HG03060 (cell line): ENCODE measurements around the gene ANO2.

ENCODE experiments used
- ATAC-seq: cut with Tn5 transposase; IDR thresholded peaks from one replicate; pipeline ENCODE4 v1.9.1; 2021; ENCODE audit warnings: low read depth, moderate number of reproducible peaks; ENCODE audit not compliant: unreplicated experiment

Gene ANO2

DNA sequence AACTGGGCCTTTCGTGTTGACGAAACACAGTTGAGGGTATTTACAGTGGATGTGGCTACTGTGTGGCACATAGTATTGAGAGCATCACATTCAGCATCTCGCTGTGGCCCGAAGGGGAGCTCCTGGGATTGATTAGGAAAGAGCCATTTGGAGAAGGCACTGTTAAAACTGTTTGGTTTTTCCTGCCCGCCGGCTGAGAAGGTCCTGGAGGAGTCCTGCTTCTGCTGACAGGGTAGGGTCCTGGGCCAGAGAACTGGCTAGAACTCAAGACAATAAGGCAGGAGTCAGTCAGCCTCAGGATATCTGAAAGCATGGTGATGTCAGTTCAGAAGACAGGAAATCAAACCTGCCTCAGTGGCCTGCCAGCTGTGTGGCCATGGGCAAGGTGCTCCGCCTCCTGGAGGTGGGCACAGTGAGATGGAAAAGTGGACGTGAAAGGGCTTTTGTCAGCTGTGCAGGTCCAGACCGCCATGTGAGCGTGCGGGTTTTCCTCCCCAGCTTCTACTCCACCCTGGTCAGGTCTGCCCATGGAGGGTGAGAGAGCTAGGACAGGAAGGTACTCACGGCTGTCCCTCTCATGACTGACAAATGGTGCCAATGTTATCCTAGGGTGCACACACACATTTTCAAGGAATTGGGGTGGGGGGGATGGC, 420.8 kb downstream of the ANO2 start:
- ATAC-seq: no peak

DNA sequence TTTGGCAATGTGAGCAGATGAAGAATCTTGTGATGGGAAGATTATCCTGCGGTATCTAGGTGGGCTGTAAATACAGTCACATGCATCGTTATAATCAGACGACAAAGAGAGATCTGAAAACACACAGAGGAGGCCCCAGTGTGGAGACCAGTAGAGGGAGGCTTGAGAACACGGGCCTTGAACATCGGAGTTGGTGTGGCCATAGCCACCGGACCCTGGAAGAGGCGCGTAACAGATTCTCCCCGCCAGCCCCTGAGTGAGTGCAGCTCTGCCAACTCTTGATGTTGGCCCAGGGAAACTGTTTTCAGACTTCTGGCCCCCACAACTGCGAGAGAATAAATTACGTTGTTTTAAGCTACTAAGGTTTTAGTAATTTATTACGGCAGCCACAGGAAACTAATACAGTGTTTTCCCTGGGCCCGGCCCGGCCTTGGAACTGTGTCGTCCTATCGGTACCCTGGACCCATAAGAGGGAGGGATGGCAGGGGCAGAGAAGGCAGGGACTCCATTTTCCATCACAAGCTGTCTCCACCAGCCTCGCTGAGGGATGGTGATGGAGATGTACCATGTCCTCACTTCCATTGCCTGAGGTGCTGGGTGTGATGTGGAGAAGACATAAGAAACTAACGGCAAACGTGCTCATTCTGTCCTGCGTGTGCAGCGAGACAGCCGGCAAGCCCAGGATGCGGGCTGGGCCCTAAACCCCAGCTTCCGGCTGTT, 421.5 kb downstream of the ANO2 start:
- no peak for ATAC-seq

DNA sequence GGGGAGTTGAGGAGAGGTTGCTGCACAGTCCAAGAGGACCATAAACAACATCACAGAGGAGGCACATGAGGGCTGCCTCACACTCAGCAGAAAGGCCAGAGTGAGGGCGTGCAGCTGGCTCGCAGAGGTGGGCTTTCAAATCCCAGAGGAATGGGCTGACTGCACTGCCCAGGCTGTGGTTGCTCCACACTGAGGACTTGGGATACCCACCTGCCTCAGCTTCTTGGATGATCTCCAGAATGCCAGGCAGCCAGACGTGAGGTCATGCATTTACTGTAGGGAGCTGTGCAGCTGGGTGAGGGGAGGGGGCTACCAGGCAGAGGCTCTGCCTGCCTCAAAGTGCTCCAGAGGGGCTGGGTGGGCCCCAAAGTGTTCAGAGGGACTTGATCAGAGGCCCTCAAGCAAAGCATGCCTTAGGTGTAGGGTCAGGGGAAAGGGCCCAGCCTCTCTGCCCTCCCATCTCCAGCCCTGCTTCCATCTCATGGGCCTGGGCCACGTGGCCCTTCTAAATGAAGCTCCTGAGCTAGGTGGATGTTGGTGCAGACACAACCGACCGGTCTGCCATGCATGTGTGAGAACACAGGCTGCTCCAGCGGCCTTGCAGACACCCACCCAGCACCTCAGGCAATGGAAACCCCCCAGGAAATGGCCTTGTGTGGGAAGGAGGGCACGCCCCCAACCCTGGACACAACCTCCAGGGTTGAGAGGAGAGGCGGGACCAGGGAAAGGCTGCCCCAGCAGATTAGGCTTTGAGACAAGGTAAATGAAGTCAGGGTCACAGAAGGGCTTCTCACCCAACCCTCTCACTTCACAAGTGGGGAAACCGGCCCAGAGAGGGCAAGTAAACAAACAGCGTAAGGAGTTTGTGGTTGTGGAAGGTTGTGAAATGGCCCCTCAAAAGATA, 422.4 kb downstream of the ANO2 start:
- no peak for ATAC-seq

- ATAC-seq: no peak
These were observed 423.4 kb downstream of the ANO2 start for GRCh38 chr12:5521456-5522325.

DNA sequence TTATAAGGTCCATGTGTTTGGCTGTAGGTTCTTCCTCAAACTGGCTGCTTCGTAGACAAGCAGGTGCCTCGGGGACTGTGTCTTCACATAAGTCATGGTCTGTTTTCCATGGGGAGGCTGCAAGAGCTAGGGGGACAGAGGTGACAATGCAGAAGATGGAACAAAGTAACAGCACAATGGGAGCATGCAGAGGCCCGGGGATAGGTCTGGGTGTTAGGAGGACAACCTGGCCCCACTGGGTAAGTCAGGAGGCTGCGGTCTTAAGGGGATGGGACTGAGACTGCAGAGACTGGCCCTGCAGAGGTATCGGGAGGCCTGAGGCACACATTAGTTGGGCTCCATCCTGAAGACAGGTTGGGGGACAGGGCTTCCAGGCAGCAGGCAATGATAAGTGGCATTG, 424.2 kb downstream of the ANO2 start:
- no peak for ATAC-seq

DNA sequence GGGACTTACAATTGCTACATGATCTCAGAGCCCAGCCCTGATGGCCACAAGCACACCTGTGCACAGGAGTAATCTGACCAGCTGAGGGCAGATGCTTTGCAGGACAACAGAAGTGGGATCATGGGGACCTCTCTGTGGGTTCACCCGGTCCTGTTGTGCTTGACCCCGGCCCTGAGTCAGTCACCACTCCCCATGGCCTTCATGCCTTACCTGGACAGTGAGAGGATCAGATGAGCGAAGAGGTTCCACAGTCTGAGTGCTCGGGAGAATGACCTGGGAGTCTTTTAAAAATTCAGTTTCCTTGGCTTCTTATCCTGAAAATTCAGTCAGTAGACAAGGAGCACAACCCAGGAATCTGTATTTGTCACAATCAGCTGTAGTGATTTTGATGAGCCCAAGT, 425.0 kb downstream of the ANO2 start:
- ATAC-seq: no peak

DNA sequence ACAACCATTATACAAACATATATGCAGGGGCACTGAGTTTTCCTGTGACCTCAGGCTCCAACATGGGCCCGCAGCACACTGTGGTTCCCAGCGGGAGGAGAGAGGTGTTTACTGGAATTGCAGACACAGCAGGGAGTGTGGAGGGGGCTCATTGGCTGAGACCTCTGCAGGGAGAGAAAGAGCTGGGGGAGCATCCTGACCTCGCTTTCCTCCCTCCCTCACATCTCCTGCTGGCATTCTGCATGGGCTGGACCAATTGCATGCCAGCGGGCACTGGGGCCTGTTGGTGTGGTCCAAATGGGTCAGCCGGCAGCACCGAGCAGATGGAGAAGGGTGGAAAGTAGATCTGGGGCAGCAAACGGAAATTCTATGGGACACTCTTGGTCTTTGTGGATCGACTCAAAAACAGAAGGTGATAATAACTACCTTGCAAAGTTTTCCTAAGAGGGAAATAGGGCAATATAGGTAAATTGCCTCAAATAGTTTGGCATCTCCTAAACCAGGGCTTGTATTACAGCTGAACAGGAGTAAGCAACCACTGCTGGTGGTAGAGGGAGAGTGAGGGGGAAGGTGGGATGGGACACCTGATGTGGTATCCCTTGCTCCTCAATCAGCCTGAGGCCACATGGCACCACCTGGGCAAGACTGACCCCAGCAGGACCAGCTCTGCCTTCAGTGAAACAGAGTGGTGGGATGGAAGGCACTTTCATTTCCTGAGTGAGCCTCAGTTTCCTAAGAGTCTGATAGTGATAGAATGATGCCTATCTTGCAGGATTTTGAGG, 426.3 kb downstream of the ANO2 start:
- ATAC-seq: no peak

DNA sequence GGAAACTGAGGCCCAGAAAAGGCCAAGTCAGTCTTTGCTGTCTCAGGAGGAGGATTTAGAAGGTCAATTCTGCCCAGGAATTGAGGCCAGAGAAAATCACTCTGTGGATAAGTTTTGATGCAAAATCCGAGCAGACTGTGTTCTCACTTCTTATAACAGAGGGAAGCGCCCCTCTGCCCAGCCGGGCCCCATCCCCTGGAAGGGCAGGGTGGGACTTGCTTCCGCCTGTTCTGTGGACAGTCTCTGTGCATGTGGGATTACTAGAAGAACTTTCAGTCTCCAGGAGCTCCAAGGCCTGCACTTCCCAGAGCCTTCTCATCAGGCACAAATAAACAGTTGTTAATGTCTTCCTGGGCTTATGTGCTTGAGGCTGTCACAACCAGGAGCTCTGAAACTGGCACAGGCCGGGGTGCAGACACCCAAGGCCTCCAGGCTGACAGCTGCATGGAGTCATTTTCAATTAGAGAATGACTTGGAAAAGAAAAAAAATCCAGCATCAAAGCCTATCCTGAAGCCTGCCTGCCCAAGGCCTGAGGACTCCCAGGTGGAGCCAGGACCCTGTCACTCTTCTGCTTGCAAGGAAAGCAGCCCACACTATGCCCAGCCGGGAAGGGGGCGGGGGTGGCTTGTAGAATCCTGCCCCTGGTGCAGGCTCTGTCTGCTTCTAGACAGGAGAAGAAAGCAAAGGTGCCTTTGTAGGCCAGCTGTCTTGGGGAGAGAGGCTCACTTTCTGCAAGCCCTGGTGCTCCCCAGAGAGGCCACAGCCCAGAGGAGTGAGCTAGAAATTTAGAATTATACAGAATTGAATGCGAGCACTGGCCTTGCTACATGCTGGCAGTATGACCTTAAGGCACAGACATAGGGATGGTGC, 428.5 kb downstream of the ANO2 start:
- no peak for ATAC-seq

DNA sequence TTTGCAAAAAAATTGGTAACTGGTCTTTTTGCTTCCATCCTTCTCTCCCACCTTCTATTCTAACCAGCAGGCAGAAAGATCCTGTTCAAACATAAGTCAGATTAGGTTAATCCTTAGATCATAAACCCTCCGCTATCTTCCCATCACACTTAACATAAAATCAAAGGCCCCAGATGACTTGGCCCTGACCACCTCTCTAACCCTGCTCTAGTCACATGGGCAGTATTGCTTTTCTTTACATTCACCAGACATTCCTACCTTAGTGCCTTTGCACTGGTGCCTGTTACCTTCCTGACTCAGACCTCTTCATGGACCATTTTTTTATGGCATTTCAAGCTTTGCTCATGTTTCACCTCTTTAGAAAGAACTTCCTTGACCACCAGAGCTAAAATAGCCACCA, 429.6 kb downstream of the ANO2 start:
- no peak for ATAC-seq

DNA sequence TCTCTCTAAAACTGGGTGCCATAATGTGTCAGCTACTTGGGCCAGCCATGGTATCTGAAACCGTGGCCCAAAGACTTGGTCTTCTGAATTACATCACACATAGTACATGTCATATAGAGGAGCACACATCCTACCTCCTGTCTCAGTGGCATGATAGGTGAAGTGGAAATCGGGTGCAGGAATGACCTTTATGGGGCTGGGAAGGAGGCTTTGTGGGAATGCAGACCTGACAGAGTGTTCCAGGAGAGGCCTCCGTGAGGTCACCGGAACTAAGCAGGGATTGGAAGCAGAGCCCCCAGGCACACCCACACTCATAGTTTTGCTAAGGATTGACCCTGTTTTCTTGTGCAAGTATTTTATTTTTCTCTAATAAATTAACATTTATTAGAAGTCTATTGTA, 430.5 kb downstream of the ANO2 start:
- ATAC-seq: no peak

GRCh38 chr12:5514016-5514415, 431.0 kb downstream of the ANO2 start:
- no peak for ATAC-seq

- ATAC-seq: no peak
These were observed 431.7 kb downstream of the ANO2 start for GRCh38 chr12:5513406-5513805.
